HepG2 (cell line): ENCODE measurements around the gene PRR20C. TPM values are rescaled to one million over a fixed set of nuclear protein-coding genes. Genes with fewer than 3 reads are reported as not detected.

Experiments used
- ATAC-seq: fragments of 200-7000 bp; cut with Tn5 transposase; 3 replicates; pipeline ENCODE4 v1.9.1; 2020; ENCODE audit warnings: mild to moderate bottlenecking, moderate library complexity
- BruUV-seq: library from RNA; stranded (reverse); fragments of 400-500 nt; replicated peaks from 2 replicates; lab custom pipeline; 2021; lab: Mats Ljungman, UMichigan
- CTCF ChIA-PET: fragments of 300-600 bp; formaldehyde crosslinking; extraction: SDS; loops from one replicate; lab custom pipeline; 2021; ENCODE audit warnings: low total read pairs, inconsistent platforms, low intra/inter-chr PET ratio; lab: Yijun Ruan, JAX
- POLR2A ChIA-PET: fragments of 350-600 bp; sonication (Branson Sonifier 250); formaldehyde crosslinking; loops from one replicate; lab custom pipeline; 2020; ENCODE audit warnings: antibody characterized with exemption, inconsistent platforms; lab: Yijun Ruan, JAX
- DNase-seq: peaks from one replicate; pipeline ENCODE4 v3.0.0-alpha.2; 2015; ENCODE audit warnings: low spot score
- FAIRE-seq: peaks from 3 replicates; lab custom pipeline; 2011; peaks lifted over from hg19 to GRCh38; lab: Jason Lieb, UNC
- H2AFZ ChIP-seq: one replicate; pipeline ENCODE4 v1.6.1; 2011; ENCODE audit warnings: low read length, inconsistent platforms
- H3K27ac ChIP-seq: fragments of 300-600 bp; 3 replicates; pipeline ENCODE4 v1.8.0; 2011; ENCODE audit warnings: mixed run types, mild to moderate bottlenecking, mixed read lengths, low read length, inconsistent platforms; ENCODE audit not compliant: insufficient read depth; ENCODE audit errors: extremely low read length
- H3K27me3 ChIP-seq, 2 experiments: fragments of 200-600 bp in 1 of 2; 2 replicates in 1 of 2; 3 replicates in 1 of 2; pipeline versions ENCODE4 v1.6.0 to v1.8.0; 2011; ENCODE audit warnings: low read length in 2 of 2, mild to moderate bottlenecking in 2 of 2, moderate library complexity in 2 of 2, inconsistent platforms in 1 of 2; ENCODE audit not compliant: insufficient read depth in 2 of 2, control insufficient read depth in 1 of 2
- H3K36me3 ChIP-seq, 2 experiments: fragments of 200-600 bp in 1 of 2; replicated peaks in 1 of 2; 2 replicates in 1 of 2; 3 replicates in 1 of 2; pipeline versions ENCODE4 v1.5.1 to v1.8.0; 2011; ENCODE audit warnings: low read length in 2 of 2, inconsistent platforms in 1 of 2; ENCODE audit not compliant: insufficient read depth in 2 of 2, control insufficient read depth in 1 of 2
- H3K4me1 ChIP-seq: 2 replicates; pipeline ENCODE4 v1.5.1; 2012; ENCODE audit warnings: low read length, inconsistent platforms; ENCODE audit not compliant: insufficient read depth
- H3K4me2 ChIP-seq: 2 replicates; pipeline ENCODE4 v1.6.0; 2011; ENCODE audit warnings: low read depth, low read length, inconsistent platforms
- H3K4me3 ChIP-seq, 3 experiments: fragments of 200-600 bp in 1 of 3; sonication (generic), shearing (Covaris generic) in 1 of 3; replicated peaks in 1 of 3; 2 replicates each; pipeline ENCODE4 v1.5.1; 2011 to 2016; ENCODE audit warnings: low read length in 3 of 3, inconsistent platforms in 2 of 3, low read depth in 2 of 3, mild to moderate bottlenecking in 2 of 3, control low read depth in 1 of 3, mixed read lengths in 1 of 3; ENCODE audit not compliant: insufficient read depth in 1 of 3
- H3K79me2 ChIP-seq: one replicate; pipeline ENCODE4 v1.6.1; 2011; ENCODE audit warnings: low read length, inconsistent platforms; ENCODE audit not compliant: insufficient read depth
- H3K9ac ChIP-seq: 2 replicates; pipeline ENCODE4 v1.6.0; 2011; ENCODE audit warnings: mild to moderate bottlenecking, low read depth, low read length, inconsistent platforms; ENCODE audit not compliant: insufficient read depth
- H3K9me3 ChIP-seq: 2 replicates; pipeline ENCODE4 v1.5.1; 2012; ENCODE audit warnings: mild to moderate bottlenecking, low read length
- H4K20me1 ChIP-seq: 2 replicates; pipeline ENCODE4 v1.6.0; 2011; ENCODE audit warnings: inconsistent platforms, mild to moderate bottlenecking, low read length, moderate library complexity; ENCODE audit not compliant: insufficient read depth
- CEBPB ChIP-seq: IDR thresholded peaks from 2 replicates; pipeline ENCODE4 v1.6.1; 2011; ENCODE audit warnings: low read depth, low read length, improper control_type of control experiment, borderline replicate concordance
- CENPX ChIP-seq: sonication (generic); formaldehyde crosslinking; IDR thresholded peaks from 2 replicates; pipeline ENCODE4 v1.9.0; 2021; ENCODE audit warnings: mild to moderate bottlenecking, missing genetic modification reagents, moderate library complexity
- NCOR1 ChIP-seq: fragments of 200-600 bp; sonication (generic); IDR thresholded peaks from 2 replicates; pipeline ENCODE4 v1.7.0; 2017; ENCODE audit warnings: antibody characterized with exemption, low read length, borderline replicate concordance
- NFE2L2 ChIP-seq: fragments of 150-350 bp; IDR thresholded peaks from 2 replicates; pipeline ENCODE4 v1.6.1; 2014; ENCODE audit warnings: low read length
- ONECUT2 ChIP-seq: sonication (generic); formaldehyde crosslinking; IDR thresholded peaks from 2 replicates; pipeline ENCODE4 v1.4.0; 2020; ENCODE audit warnings: missing genetic modification reagents
- PRPF4 ChIP-seq: fragments of 200-400 bp; formaldehyde crosslinking; IDR thresholded peaks from 2 replicates; pipeline ENCODE4 v1.6.1; 2016; ENCODE audit warnings: low read length, low read depth; ENCODE audit not compliant: poor library complexity, severe bottlenecking
- ZFP41 ChIP-seq: sonication (generic); formaldehyde crosslinking; IDR thresholded peaks from 2 replicates; pipeline ENCODE4 v1.4.0; 2020; ENCODE audit warnings: mild to moderate bottlenecking, missing genetic modification reagents, borderline replicate concordance
- ZNF720 ChIP-seq: sonication (generic); formaldehyde crosslinking; IDR thresholded peaks from 2 replicates; pipeline ENCODE4 v1.4.0; 2020; ENCODE audit warnings: missing genetic modification reagents
- WGBS: methylation state at CpG from one replicate; pipeline ENCODE4 v1.1.6; 2017; ENCODE audit warnings: low lambda C conversion rate; 5-methylcytosine and 5-hydroxymethylcytosine counted together
- in situ Hi-C: cut with HindIII; loops from 2 replicates; pipeline ENCODE4 v1.10.0; 2017; ENCODE audit warnings: low pct_unique_long_range_greater_than_20kb; ENCODE audit not compliant: extremely low pct_ligation_motif_present
- intact Hi-C: fragments of 100-400 bp; cut with micrococcal nuclease; formaldehyde crosslinking; loops from one replicate; pipeline ENCODE4 v1.10.0; 2022; ENCODE audit not compliant: unreplicated experiment
- polyA plus RNA-seq, 8 experiments: library from polyadenylated mRNA; depleted of rRNA in 3 of 8; stranded (reverse) in 7 of 8; unstranded in 1 of 8; fragments of >200 nt; fragmentation: Illumina TruSeq in 4 of 8; extraction: Trizol in 4 of 8; gene quantifications; 2 replicates each; pipeline versions ENCODE4 v1.2.1 to v1.2.3, GENCODE V29; 2011 to 2016; ENCODE audit warnings: low read depth in 4 of 8, missing spikeins in 1 of 8, mixed read lengths in 1 of 8; ENCODE audit not compliant: insufficient read depth in 1 of 8
- total RNA-seq, 5 experiments: library from RNA; depleted of rRNA; stranded (reverse); fragments of >200 nt; fragmentation: Illumina TruSeq; extraction: Trizol; gene quantifications; 2 replicates each; pipeline ENCODE4 v1.2.3, GENCODE V29; 2016; ENCODE audit warnings: low read depth in 1 of 5
- TF ChIP-seq, protein P1 (sequence below): sonication (generic); formaldehyde crosslinking; IDR thresholded peaks from 2 replicates; pipeline ENCODE4 v1.8.1; 2023; ENCODE audit warnings: missing genetic modification reagents, mild to moderate bottlenecking, borderline replicate concordance
- TF ChIP-seq, protein P2 (sequence below): sonication (generic); formaldehyde crosslinking; IDR thresholded peaks from 2 replicates; pipeline ENCODE4 v1.4.0; 2020; ENCODE audit warnings: missing genetic modification reagents, borderline replicate concordance
- TF ChIP-seq, protein P3 (sequence below): sonication (generic); formaldehyde crosslinking; conservative IDR thresholded peaks from 2 replicates; pipeline ENCODE4 v1.4.0; 2020; ENCODE audit warnings: missing genetic modification reagents
- TF ChIP-seq, protein P4 (sequence below): sonication (generic); formaldehyde crosslinking; IDR thresholded peaks from 2 replicates; pipeline ENCODE4 v1.5.0; 2020; ENCODE audit warnings: mild to moderate bottlenecking, missing genetic modification reagents
- TF ChIP-seq, protein P5 (sequence below): IDR thresholded peaks from 2 replicates; pipeline ENCODE4 v1.6.1; 2016

PRR20C gene
- total and polyA plus RNA-seq, 2 of the 13 experiments (the other 11 are each of a cell fraction or from before 2014, with no cell fraction given) = not detected

DNA sequence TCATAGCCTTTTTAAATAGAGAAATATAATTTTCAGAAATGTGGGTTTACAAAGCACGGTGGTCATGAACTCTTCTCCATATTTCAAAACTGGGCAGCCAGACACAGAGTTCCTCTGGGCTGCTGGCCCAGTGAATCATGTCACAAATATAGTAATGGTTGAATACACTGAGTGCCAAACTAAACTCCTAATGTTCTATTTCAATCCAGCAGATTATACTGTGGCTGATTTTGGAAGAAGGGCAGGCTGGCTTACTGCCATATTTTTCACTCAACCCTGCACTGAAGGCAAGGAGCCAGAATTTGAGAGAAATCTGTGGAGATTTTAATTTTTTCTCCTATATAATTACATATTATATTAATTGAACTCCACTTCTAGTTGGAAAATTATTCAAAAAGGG lies 30.2 kb upstream of the PRR20C start:
- FAIRE-seq (no peak), ATAC-seq (no peak), DNase-seq (no peak)
- in situ Hi-C loops = loop anchor here (25.0 kb wide), 1 partner anchor 89 kb away; no protein-coding TSS in a partner anchor
- intact Hi-C loops = no loop called here
- POLR2A ChIA-PET = no interaction called here
- BruUV-seq = no TSS peak
- Histone ChIP-seq H3K4me2 (no peak overlapping the region), H4K20me1 (no peaks in the 10 kb centered on the region), H3K27ac (no peak overlapping the region), H3K9me3 (peaks cover 57% of the 10 kb centered on the region), H3K4me1 (no peaks in the 10 kb centered on the region), H3K27me3 (no peaks in the 10 kb centered on the region), H3K36me3 (no peaks in the 10 kb centered on the region), H3K4me3 (no peak overlapping the region), H2AFZ (no peak overlapping the region), H3K9ac (no peak overlapping the region), H3K79me2 (no peaks in the 10 kb centered on the region)
- CTCF ChIA-PET = no interaction called here
- WGBS = 21% methylated on average over 1 of the region's 1 CpG
- TF ChIP-seq, protein P1, sequence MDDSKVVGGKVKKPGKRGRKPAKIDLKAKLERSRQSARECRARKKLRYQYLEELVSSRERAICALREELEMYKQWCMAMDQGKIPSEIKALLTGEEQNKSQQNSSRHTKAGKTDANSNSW (CRISPR knock-in tag) = no peak
- no peak for TF ChIP-seq CENPX (CRISPR knock-in tag)
- no peak for TF ChIP-seq ZFP41
- TF ChIP-seq, protein P2, sequence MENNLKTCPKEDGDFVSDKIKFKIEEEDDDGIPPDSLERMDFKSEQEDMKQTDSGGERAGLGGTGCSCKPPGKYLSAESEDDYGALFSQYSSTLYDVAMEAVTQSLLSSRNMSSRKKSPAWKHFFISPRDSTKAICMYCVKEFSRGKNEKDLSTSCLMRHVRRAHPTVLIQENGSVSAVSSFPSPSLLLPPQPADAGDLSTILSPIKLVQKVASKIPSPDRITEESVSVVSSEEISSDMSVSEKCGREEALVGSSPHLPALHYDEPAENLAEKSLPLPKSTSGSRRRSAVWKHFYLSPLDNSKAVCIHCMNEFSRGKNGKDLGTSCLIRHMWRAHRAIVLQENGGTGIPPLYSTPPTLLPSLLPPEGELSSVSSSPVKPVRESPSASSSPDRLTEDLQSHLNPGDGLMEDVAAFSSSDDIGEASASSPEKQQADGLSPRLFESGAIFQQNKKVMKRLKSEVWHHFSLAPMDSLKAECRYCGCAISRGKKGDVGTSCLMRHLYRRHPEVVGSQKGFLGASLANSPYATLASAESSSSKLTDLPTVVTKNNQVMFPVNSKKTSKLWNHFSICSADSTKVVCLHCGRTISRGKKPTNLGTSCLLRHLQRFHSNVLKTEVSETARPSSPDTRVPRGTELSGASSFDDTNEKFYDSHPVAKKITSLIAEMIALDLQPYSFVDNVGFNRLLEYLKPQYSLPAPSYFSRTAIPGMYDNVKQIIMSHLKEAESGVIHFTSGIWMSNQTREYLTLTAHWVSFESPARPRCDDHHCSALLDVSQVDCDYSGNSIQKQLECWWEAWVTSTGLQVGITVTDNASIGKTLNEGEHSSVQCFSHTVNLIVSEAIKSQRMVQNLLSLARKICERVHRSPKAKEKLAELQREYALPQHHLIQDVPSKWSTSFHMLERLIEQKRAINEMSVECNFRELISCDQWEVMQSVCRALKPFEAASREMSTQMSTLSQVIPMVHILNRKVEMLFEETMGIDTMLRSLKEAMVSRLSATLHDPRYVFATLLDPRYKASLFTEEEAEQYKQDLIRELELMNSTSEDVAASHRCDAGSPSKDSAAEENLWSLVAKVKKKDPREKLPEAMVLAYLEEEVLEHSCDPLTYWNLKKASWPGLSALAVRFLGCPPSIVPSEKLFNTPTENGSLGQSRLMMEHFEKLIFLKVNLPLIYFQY (CRISPR knock-in tag) = no peak
- TF ChIP-seq, protein P3, sequence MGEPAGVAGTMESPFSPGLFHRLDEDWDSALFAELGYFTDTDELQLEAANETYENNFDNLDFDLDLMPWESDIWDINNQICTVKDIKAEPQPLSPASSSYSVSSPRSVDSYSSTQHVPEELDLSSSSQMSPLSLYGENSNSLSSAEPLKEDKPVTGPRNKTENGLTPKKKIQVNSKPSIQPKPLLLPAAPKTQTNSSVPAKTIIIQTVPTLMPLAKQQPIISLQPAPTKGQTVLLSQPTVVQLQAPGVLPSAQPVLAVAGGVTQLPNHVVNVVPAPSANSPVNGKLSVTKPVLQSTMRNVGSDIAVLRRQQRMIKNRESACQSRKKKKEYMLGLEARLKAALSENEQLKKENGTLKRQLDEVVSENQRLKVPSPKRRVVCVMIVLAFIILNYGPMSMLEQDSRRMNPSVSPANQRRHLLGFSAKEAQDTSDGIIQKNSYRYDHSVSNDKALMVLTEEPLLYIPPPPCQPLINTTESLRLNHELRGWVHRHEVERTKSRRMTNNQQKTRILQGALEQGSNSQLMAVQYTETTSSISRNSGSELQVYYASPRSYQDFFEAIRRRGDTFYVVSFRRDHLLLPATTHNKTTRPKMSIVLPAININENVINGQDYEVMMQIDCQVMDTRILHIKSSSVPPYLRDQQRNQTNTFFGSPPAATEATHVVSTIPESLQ (CRISPR knock-in tag) = no peak
- no peak for TF ChIP-seq ZNF720 (CRISPR knock-in tag)
- TF ChIP-seq, protein P4, sequence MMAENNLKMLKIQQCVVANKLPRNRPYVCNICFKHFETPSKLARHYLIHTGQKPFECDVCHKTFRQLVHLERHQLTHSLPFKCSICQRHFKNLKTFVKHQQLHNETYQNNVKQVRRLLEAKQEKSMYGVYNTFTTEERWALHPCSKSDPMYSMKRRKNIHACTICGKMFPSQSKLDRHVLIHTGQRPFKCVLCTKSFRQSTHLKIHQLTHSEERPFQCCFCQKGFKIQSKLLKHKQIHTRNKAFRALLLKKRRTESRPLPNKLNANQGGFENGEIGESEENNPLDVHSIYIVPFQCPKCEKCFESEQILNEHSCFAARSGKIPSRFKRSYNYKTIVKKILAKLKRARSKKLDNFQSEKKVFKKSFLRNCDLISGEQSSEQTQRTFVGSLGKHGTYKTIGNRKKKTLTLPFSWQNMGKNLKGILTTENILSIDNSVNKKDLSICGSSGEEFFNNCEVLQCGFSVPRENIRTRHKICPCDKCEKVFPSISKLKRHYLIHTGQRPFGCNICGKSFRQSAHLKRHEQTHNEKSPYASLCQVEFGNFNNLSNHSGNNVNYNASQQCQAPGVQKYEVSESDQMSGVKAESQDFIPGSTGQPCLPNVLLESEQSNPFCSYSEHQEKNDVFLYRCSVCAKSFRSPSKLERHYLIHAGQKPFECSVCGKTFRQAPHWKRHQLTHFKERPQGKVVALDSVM (CRISPR knock-in tag) = no peak
- no peak for TF ChIP-seq NFE2L2
- TF ChIP-seq CEBPB = no peak
- TF ChIP-seq PRPF4 = no peak
- TF ChIP-seq ONECUT2 (CRISPR knock-in tag) = no peak
- TF ChIP-seq, protein P5, sequence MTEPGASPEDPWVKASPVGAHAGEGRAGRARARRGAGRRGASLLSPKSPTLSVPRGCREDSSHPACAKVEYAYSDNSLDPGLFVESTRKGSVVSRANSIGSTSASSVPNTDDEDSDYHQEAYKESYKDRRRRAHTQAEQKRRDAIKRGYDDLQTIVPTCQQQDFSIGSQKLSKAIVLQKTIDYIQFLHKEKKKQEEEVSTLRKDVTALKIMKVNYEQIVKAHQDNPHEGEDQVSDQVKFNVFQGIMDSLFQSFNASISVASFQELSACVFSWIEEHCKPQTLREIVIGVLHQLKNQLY (CRISPR knock-in tag) = no peak
- no peak for TF ChIP-seq NCOR1
